Testis (tissue), 2 donors: Measurements from ENCODE around the gene SAMD9.

Experiments used
- CTCF ChIP-seq, 3 experiments: fragments of 450-650 bp in 2 of 3; fragments of 200-600 bp in 1 of 3; sonication (generic) in 1 of 3; IDR thresholded peaks; one replicate each; pipeline ENCODE4 v1.5.1; 2016 to 2019; ENCODE audit warnings: antibody characterized with exemption in 3 of 3, mild to moderate bottlenecking in 2 of 3, moderate library complexity in 1 of 3
- POLR2A ChIP-seq: fragments of 450-650 bp; IDR thresholded peaks from one replicate; pipeline ENCODE4 v1.6.1; 2017; ENCODE audit warnings: antibody characterized with exemption, mild to moderate bottlenecking, moderate library complexity

GRCh38 chr7:93146472-93147141, 28.8 kb upstream of the SAMD9 start:
- TF ChIP-seq CTCF (IDR thresholded peaks at IDR 0.05) (no peak), POLR2A (no peak)
